Esophagus muscularis mucosa (tissue), 4 donors: ENCODE results near the gene MPRIP. TPM values are rescaled to one million over a fixed set of nuclear protein-coding genes. Genes with fewer than 3 reads are reported as not detected.

Experiments
- DNase-seq: peaks from one replicate; pipeline ENCODE4 v3.0.0-alpha.2; 2017; ENCODE audit errors: extremely low spot score
- H3K27ac ChIP-seq, 4 donors: fragments of 200-600 bp; sonication (generic); replicated peaks in 1 of 4; 1 replicate in 3 of 4; 2 replicates in 1 of 4; pipeline ENCODE4 v1.5.1; 2016 to 2019; ENCODE audit warnings: mild to moderate bottlenecking in 1 of 4
- H3K27me3 ChIP-seq, 4 donors: fragments of 200-600 bp; sonication (generic); one replicate each; pipeline versions ENCODE4 v1.5.1 to v1.6.0; 2016 to 2019
- H3K36me3 ChIP-seq, 4 donors: fragments of 200-600 bp; sonication (generic); one replicate each; pipeline ENCODE4 v1.5.1; 2016 to 2019
- H3K4me1 ChIP-seq, 4 donors: fragments of 200-600 bp; sonication (generic); one replicate each; pipeline ENCODE4 v1.5.1; 2016 to 2019
- H3K4me3 ChIP-seq, 4 donors: fragments of 200-600 bp; sonication (generic); 1 replicate in 2 of 4; 2 replicates in 2 of 4; pipeline ENCODE4 v1.5.1; 2016 to 2019; ENCODE audit warnings: mild to moderate bottlenecking in 4 of 4, moderate library complexity in 1 of 4
- H3K9me3 ChIP-seq, 4 donors: fragments of 200-600 bp; sonication (generic); 1 replicate in 3 of 4; 2 replicates in 1 of 4; pipeline ENCODE4 v1.5.1; 2016 to 2019
- CTCF ChIP-seq, 3 experiments: fragments of 200-600 bp in 2 of 3; fragments of 450-650 bp in 1 of 3; sonication (generic) in 2 of 3; IDR thresholded peaks; one replicate each; pipeline ENCODE4 v1.5.1; 2017 to 2019; ENCODE audit warnings: antibody characterized with exemption in 3 of 3, mild to moderate bottlenecking in 2 of 3, moderate library complexity in 1 of 3
- EP300 ChIP-seq: sonication (generic); formaldehyde crosslinking; IDR thresholded peaks from one replicate; pipeline ENCODE4 v1.6.1; 2017; ENCODE audit warnings: antibody characterized with exemption
- POLR2A ChIP-seq: fragments of 450-650 bp; IDR thresholded peaks from one replicate; pipeline ENCODE4 v1.6.1; 2017; ENCODE audit warnings: antibody characterized with exemption, moderate library complexity, mild to moderate bottlenecking, low read depth
- POLR2AphosphoS5 ChIP-seq, 2 donors: sonication (generic); formaldehyde crosslinking; IDR thresholded peaks; one replicate each; pipeline ENCODE4 v1.6.1; 2017; ENCODE audit warnings: antibody characterized with exemption in 2 of 2
- WGBS: methylation state at CpG from one replicate; pipeline ENCODE4 v1.1.5; 2018; 5-methylcytosine and 5-hydroxymethylcytosine counted together
- intact Hi-C: fragments of 100-400 bp; cut with DNase I; formaldehyde crosslinking; loops from one replicate; pipeline ENCODE4 v1.15.1; 2023
- small RNA-seq, 3 donors: library from RNA; depleted of rRNA; stranded (forward); fragments of <200 nt; gene quantifications; one replicate each; pipeline ENCODE3, GENCODE V24; 2016
- total RNA-seq, 4 donors: library from RNA; depleted of rRNA; stranded (reverse); fragments of >200 nt; gene quantifications; one replicate each; pipeline versions ENCODE4 v1.1.0 to v1.2.1, GENCODE V29; 2016

Gene MPRIP
- total RNA-seq, 4 donors from 2014 or later, result 108 to 194 (median 129) TPM

- Histone ChIP-seq H3K4me1 (peaks cover 0 to 10% (median 10%) of the 10 kb centered on the region in 4 donors), H3K27ac (no peak overlapping the region), H3K27me3 (no peaks in the 10 kb centered on the region), H3K36me3 (peaks cover 12 to 17% (median 14%) of the 10 kb centered on the region in 4 donors), H3K4me3 (no peak overlapping the region), H3K9me3 (no peaks in the 10 kb centered on the region)
- WGBS, result 85% methylated on average over 10 of the region's 10 CpGs
- intact Hi-C loops, result no loop called here
- TF ChIP-seq POLR2A (no peak), POLR2AphosphoS5 (IDR thresholded peaks at IDR 0.05) (no peak)
- no peak for DNase-seq
Observed at GRCh38 chr17:17241656-17242055, 199.4 kb downstream of the MPRIP start.

DNA sequence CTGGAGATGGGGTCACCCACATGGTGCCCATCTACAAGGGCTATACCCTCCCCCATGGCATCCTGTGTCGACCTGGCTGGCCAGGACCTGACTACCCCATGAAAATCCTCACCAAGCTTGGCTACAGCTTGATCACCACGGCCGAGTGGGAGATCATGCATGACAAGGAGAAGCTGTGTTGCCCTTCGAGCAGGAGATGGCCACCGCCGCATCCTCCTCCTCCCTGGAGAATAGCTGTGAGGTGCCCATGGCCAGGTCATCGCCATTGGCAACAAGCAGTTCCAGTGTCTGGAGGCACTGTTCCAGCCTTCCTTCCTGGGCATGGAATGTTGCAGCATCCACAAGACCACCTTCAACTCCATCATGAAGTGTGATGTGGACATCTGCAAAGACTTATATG lies 200.0 kb downstream of the MPRIP start:
- no peak overlapping the region for H3K27ac ChIP-seq
- intact Hi-C loops, result no loop called here
- peaks cover 18 to 23% (median 20%) of the 10 kb centered on the region in 4 donors for H3K36me3 ChIP-seq
- no peak for DNase-seq
- peaks cover 0 to 10% (median 10%) of the 10 kb centered on the region in 4 donors for H3K4me1 ChIP-seq
- 100% methylated on average over 6 of the region's 7 CpGs for WGBS
- TF ChIP-seq CTCF (IDR thresholded peaks at IDR 0.05), result no peak
- no peak for TF ChIP-seq EP300
- TF ChIP-seq POLR2AphosphoS5 (IDR thresholded peaks at IDR 0.05), result no peak
- no peak for TF ChIP-seq POLR2A
- no peaks in the 10 kb centered on the region for H3K9me3 ChIP-seq
- H3K4me3 ChIP-seq, result no peak overlapping the region
- H3K27me3 ChIP-seq, result no peaks in the 10 kb centered on the region

Small RNAs within 50 kb of the gene (small RNA-seq; reads per million reads assigned to genes)
- 0 reads per million in 3 donors for gene RNU6-767P

Other genes with a start within 250 kb of the MPRIP start
- under 1 TPM in 1 of 4 donors, not detected in 3; 0.66 TPM for gene TNFRSF13B, start 70.3 kb upstream of the MPRIP start, total RNA-seq
- 10 to 100 TPM in 1 of 4 donors, 1 to 10 TPM in 3; 3.1 to 13.7 (median 6.9) TPM for gene PLD6, start 163.9 kb downstream of the MPRIP start, total RNA-seq
- gene FLCN, start 194.7 kb downstream of the MPRIP start, total RNA-seq, result 10 to 100 TPM; 21.5 to 64.7 (median 45.5) TPM
- gene COPS3, start 238.8 kb downstream of the MPRIP start, total RNA-seq, result 10 to 100 TPM; 49.3 to 72.6 (median 59.1) TPM